ENCODE data around the gene PTDSS2.

The PTDSS2 gene

GRCh38 chr11:533586-534395 is 83.7 kb downstream of the PTDSS2 start:
- no peak for DNase-seq

- DNase-seq, result peak; percentile 83
These were observed 84.5 kb downstream of the PTDSS2 start for GRCh38 chr11:534396-535209.

GRCh38 chr11:535210-535518 is 85.1 kb downstream of the PTDSS2 start:
- DNase-seq, result no peak

- peak; percentile 99 for DNase-seq
These were observed 85.7 kb downstream of the PTDSS2 start, which contains the start of gene HRAS for GRCh38 chr11:535519-536454. Gene HRAS, minus strand, starts transcription at chr11:535576.

- peak; percentile 99 for DNase-seq
These were observed 87.0 kb downstream of the PTDSS2 start, which contains the start of gene LRRC56 for GRCh38 chr11:536841-537621. Gene LRRC56, plus strand, starts transcription at chr11:537527. Its CDS starts 3,158 bp downstream, at chr11:540685.

- DNase-seq, result peak; percentile 48
These were observed 87.7 kb downstream of the PTDSS2 start for GRCh38 chr11:537622-538430.

- peak; percentile 45 for DNase-seq
These were observed 88.5 kb downstream of the PTDSS2 start for GRCh38 chr11:538431-539051.

- DNase-seq, result no peak
These were observed 89.9 kb downstream of the PTDSS2 start for GRCh38 chr11:539971-540481.
